A673 (cell line): ENCODE data around the gene TM4SF4. TPM values are rescaled to one million over a fixed set of nuclear protein-coding genes. Genes with fewer than 3 reads are reported as not detected.

Experiments used
- BruUV-seq: library from RNA; stranded (reverse); fragments of 400-500 nt; replicated peaks from 2 replicates; lab custom pipeline; 2021; lab: Mats Ljungman, UMichigan
- CTCF ChIA-PET: fragments of 300-600 bp; sonication (Branson Sonifier 250); formaldehyde crosslinking; loops from one replicate; lab custom pipeline; 2022; ENCODE audit warnings: antibody characterized with exemption; lab: Charles Lee
- POLR2A ChIA-PET: fragments of 300-600 bp; sonication (Branson Sonifier 250); formaldehyde crosslinking; loops from one replicate; lab custom pipeline; 2022; ENCODE audit warnings: antibody characterized with exemption; ENCODE audit not compliant: low non-redundant PET; lab: Charles Lee
- DNase-seq: peaks from one replicate; pipeline ENCODE4 v3.0.0-alpha.2; 2015; ENCODE audit warnings: low spot score
- H3K27ac ChIP-seq: fragments of 200-600 bp; sonication (generic); 2 replicates; pipeline ENCODE4 v1.5.1; 2016; ENCODE audit warnings: mixed run types, low read depth, mild to moderate bottlenecking, mixed read lengths, antibody characterized with exemption, low read length; ENCODE audit not compliant: poor library complexity, severe bottlenecking
- H3K27me3 ChIP-seq: fragments of 200-600 bp; sonication (generic); replicated peaks from 2 replicates; pipeline ENCODE4 v1.6.1; 2017; ENCODE audit warnings: mixed run types, low read depth, mild to moderate bottlenecking, mixed read lengths, antibody characterized with exemption, low read length; ENCODE audit not compliant: insufficient read depth, poor library complexity
- H3K36me3 ChIP-seq: fragments of 200-600 bp; sonication (generic); 2 replicates; pipeline ENCODE4 v1.6.1; 2016; ENCODE audit warnings: mixed run types, mild to moderate bottlenecking, mixed read lengths, antibody characterized with exemption, low read length; ENCODE audit not compliant: insufficient read depth, poor library complexity, severe bottlenecking
- H3K4me1 ChIP-seq: fragments of 200-600 bp; sonication (generic); 2 replicates; pipeline ENCODE4 v1.6.1; 2017; ENCODE audit warnings: mixed run types, mild to moderate bottlenecking, mixed read lengths, antibody characterized with exemption, low read length; ENCODE audit not compliant: insufficient read depth, poor library complexity, severe bottlenecking
- H3K4me3 ChIP-seq: fragments of 200-600 bp; sonication (generic); 2 replicates; pipeline ENCODE4 v1.5.1; 2016; ENCODE audit warnings: low read depth, mixed run types, mild to moderate bottlenecking, mixed read lengths, low read length; ENCODE audit not compliant: poor library complexity, severe bottlenecking
- H3K9me3 ChIP-seq: fragments of 200-600 bp; sonication (generic); 2 replicates; pipeline ENCODE4 v1.6.1; 2016; ENCODE audit warnings: mixed run types, low read depth, mild to moderate bottlenecking, mixed read lengths, antibody characterized with exemption, low read length; ENCODE audit not compliant: poor library complexity, severe bottlenecking
- CTCF ChIP-seq: fragments of 300-800, 200-600 bp; sonication (generic); conservative IDR thresholded peaks from 2 replicates; pipeline ENCODE4 v1.5.1; 2017; ENCODE audit warnings: low read depth, mild to moderate bottlenecking, antibody characterized with exemption, low read length, moderate library complexity, mixed read lengths
- EZH2 ChIP-seq: fragments of 200-600 bp; sonication (generic); IDR thresholded peaks from 2 replicates; pipeline ENCODE4 v1.6.1; 2017; ENCODE audit warnings: borderline replicate concordance, low read depth, mild to moderate bottlenecking, mixed read lengths, antibody characterized with exemption, low read length; ENCODE audit not compliant: poor library complexity, severe bottlenecking
- intact Hi-C: fragments of 100-400 bp; cut with micrococcal nuclease; formaldehyde crosslinking; loops from one replicate; pipeline ENCODE4 v1.10.0; 2022; ENCODE audit not compliant: unreplicated experiment
- total RNA-seq: library from RNA; stranded (reverse); gene quantifications from 2 replicates; pipeline ENCODE4 v1.2.3, GENCODE V29; 2021

TM4SF4 gene
- total RNA-seq, 1 experiment from 2014 or later = not detected

- Histone ChIP-seq H3K4me3 (no peak overlapping the region), H3K36me3 (no peaks in the 10 kb centered on the region), H3K27ac (no peak overlapping the region), H3K27me3 (no peaks in the 10 kb centered on the region), H3K9me3 (no peaks in the 10 kb centered on the region), H3K4me1 (peaks cover 11% of the 10 kb centered on the region)
- intact Hi-C loops = no loop called here
- ChIA-PET CTCF (interaction anchor here (0.6 to 1.1 kb wide), 2 partner anchors 230 to 298 kb away, joined by 3 read pairs; no protein-coding TSS in a partner anchor), POLR2A (no interaction called here)
- BruUV-seq = no TSS peak
- no peak for DNase-seq
- no peak for TF ChIP-seq CTCF
- no peak for TF ChIP-seq EZH2
Measured at GRCh38 chr3:149510480-149510879, 36.0 kb downstream of the TM4SF4 start.

- Histone ChIP-seq H3K4me3 (no peak overlapping the region), H3K27ac (no peak overlapping the region), H3K9me3 (no peaks in the 10 kb centered on the region), H3K4me1 (peaks cover 11% of the 10 kb centered on the region), H3K36me3 (no peaks in the 10 kb centered on the region), H3K27me3 (no peaks in the 10 kb centered on the region)
- ChIA-PET POLR2A (no interaction called here), CTCF (interaction anchor here (1.4 kb wide), 1 partner anchor 297 kb away, joined by 6 read pairs; no protein-coding TSS in a partner anchor)
- intact Hi-C loops = no loop called here
- TF ChIP-seq EZH2 (no peak), CTCF (no peak)
- BruUV-seq = no TSS peak
- DNase-seq = no peak
Measured at GRCh38 chr3:149511040-149511626, 36.6 kb downstream of the TM4SF4 start.

- peak; percentile 70 for DNase-seq
- Histone ChIP-seq H3K27me3 (no peaks in the 10 kb centered on the region), H3K9me3 (no peaks in the 10 kb centered on the region), H3K36me3 (no peaks in the 10 kb centered on the region), H3K4me1 (peaks cover 6% of the 10 kb centered on the region), H3K4me3 (no peak overlapping the region), H3K27ac (no peak overlapping the region)
- BruUV-seq = no TSS peak
- TF ChIP-seq CTCF (peak; percentile 90), EZH2 (no peak)
- CTCF ChIA-PET = interaction anchor here (1.4 kb wide), 1 partner anchor 296 kb away, joined by 6 read pairs; no protein-coding TSS in a partner anchor
- POLR2A ChIA-PET = interaction anchor here (0.8 kb wide), 1 partner anchor 14 kb away, joined by 5 read pairs; no protein-coding TSS in a partner anchor
- intact Hi-C loops = loop anchor here (1.0 kb wide), 2 partner anchors 205 to 259 kb away; no protein-coding TSS in a partner anchor
Measured at GRCh38 chr3:149512073-149512782, 37.7 kb downstream of the TM4SF4 start.
